Measurements from ENCODE around the gene MYL3. TPM values are rescaled to one million over a fixed set of nuclear protein-coding genes. Genes with fewer than 3 reads are reported as not detected.

MYL3 gene
- total RNA-seq, 1 donor = not detected

- Histone ChIP-seq H3K9me3 (ENCODE audit: low read depth, low read length) (no peaks in the 10 kb centered on the region), H3K4me3 (ENCODE audit: low read length) (no peak overlapping the region), H3K4me1 (ENCODE audit: insufficient read depth, low read length) (peaks cover 9% of the 10 kb centered on the region), H3K27me3 (ENCODE audit: insufficient read depth, low read length) (peaks cover 36% of the 10 kb centered on the region)
These were observed 18.5 kb upstream of the MYL3 start for GRCh38 chr3:46881596-46882376.

- peaks cover 9% of the 10 kb centered on the region for H3K4me1 ChIP-seq (ENCODE audit: insufficient read depth, low read length)
- peaks cover 36% of the 10 kb centered on the region for H3K27me3 ChIP-seq (ENCODE audit: insufficient read depth, low read length)
- H3K4me3 ChIP-seq (ENCODE audit: low read length) = no peak overlapping the region
These were observed 17.8 kb upstream of the MYL3 start for GRCh38 chr3:46880884-46881595.

GRCh38 chr3:46878781-46879436, 15.7 kb upstream of the MYL3 start:
- Histone ChIP-seq H3K27me3 (ENCODE audit: insufficient read depth, low read length) (peaks cover 29% of the 10 kb centered on the region), H3K4me1 (ENCODE audit: insufficient read depth, low read length) (peaks cover 9% of the 10 kb centered on the region), H3K4me3 (ENCODE audit: low read length) (no peak overlapping the region), H3K9me3 (ENCODE audit: low read depth, low read length) (no peaks in the 10 kb centered on the region)

More at GRCh38 chr3:46880884-46881595, 17.8 kb upstream of the MYL3 start:
- no peaks in the 10 kb centered on the region for H3K9me3 ChIP-seq (ENCODE audit: low read depth, low read length)

GRCh38 chr3:46877406-46878125, 14.3 kb upstream of the MYL3 start, which contains the start of gene PTH1R:
TSS of gene PTH1R (plus strand) at chr3:46877721. CDS start at chr3:46883560, 5,839 bp downstream.
- H3K27me3 ChIP-seq (ENCODE audit: insufficient read depth, low read length) = peaks cover 21% of the 10 kb centered on the region

GRCh38 chr3:46876313-46877300, 13.4 kb upstream of the MYL3 start:
- no peaks in the 10 kb centered on the region for H3K9me3 ChIP-seq (ENCODE audit: low read depth, low read length)
- H3K27me3 ChIP-seq (ENCODE audit: insufficient read depth, low read length) = peaks cover 17% of the 10 kb centered on the region
- H3K4me1 ChIP-seq (ENCODE audit: insufficient read depth, low read length) = peaks cover 5% of the 10 kb centered on the region
- H3K4me3 ChIP-seq (ENCODE audit: low read length) = no peak overlapping the region

More at GRCh38 chr3:46877406-46878125, 14.3 kb upstream of the MYL3 start, which contains the start of gene PTH1R:
- no peaks in the 10 kb centered on the region for H3K9me3 ChIP-seq (ENCODE audit: low read depth, low read length)
- H3K4me3 ChIP-seq (ENCODE audit: low read length) = no peak within 1 kb of the TSS
- peaks cover 8% of the 10 kb centered on the region for H3K4me1 ChIP-seq (ENCODE audit: insufficient read depth, low read length)

- Histone ChIP-seq H3K4me1 (ENCODE audit: insufficient read depth, low read length) (peaks cover 5% of the 10 kb centered on the region), H3K9me3 (ENCODE audit: low read depth, low read length) (no peaks in the 10 kb centered on the region), H3K4me3 (ENCODE audit: low read length) (no peak overlapping the region), H3K27me3 (ENCODE audit: insufficient read depth, low read length) (peaks cover 7% of the 10 kb centered on the region)
These were observed 12.3 kb upstream of the MYL3 start for GRCh38 chr3:46875560-46875959.

GRCh38 chr3:46874430-46874829, 11.2 kb upstream of the MYL3 start:
- Histone ChIP-seq H3K27me3 (ENCODE audit: insufficient read depth, low read length) (no peaks in the 10 kb centered on the region), H3K4me1 (ENCODE audit: insufficient read depth, low read length) (peaks cover 5% of the 10 kb centered on the region), H3K9me3 (ENCODE audit: low read depth, low read length) (no peaks in the 10 kb centered on the region), H3K4me3 (ENCODE audit: low read length) (no peak overlapping the region)

GRCh38 chr3:46873521-46873920, 10.3 kb upstream of the MYL3 start:
- Histone ChIP-seq H3K9me3 (ENCODE audit: low read depth, low read length) (no peaks in the 10 kb centered on the region), H3K27me3 (ENCODE audit: insufficient read depth, low read length) (no peaks in the 10 kb centered on the region), H3K4me3 (ENCODE audit: low read length) (no peak overlapping the region), H3K4me1 (ENCODE audit: insufficient read depth, low read length) (peaks cover 5% of the 10 kb centered on the region)

- no peak overlapping the region for H3K4me3 ChIP-seq (ENCODE audit: low read length)
- H3K27me3 ChIP-seq (ENCODE audit: insufficient read depth, low read length) = no peaks in the 10 kb centered on the region
- peaks cover 5% of the 10 kb centered on the region for H3K4me1 ChIP-seq (ENCODE audit: insufficient read depth, low read length)
- H3K9me3 ChIP-seq (ENCODE audit: low read depth, low read length) = no peaks in the 10 kb centered on the region
These were observed 8.0 kb upstream of the MYL3 start for GRCh38 chr3:46871222-46871621.

- no peaks in the 10 kb centered on the region for H3K27me3 ChIP-seq (ENCODE audit: insufficient read depth, low read length)
- no peaks in the 10 kb centered on the region for H3K9me3 ChIP-seq (ENCODE audit: low read depth, low read length)
- H3K4me1 ChIP-seq (ENCODE audit: insufficient read depth, low read length) = peaks cover 5% of the 10 kb centered on the region
- no peak overlapping the region for H3K4me3 ChIP-seq (ENCODE audit: low read length)
These were observed 7.4 kb upstream of the MYL3 start for GRCh38 chr3:46870651-46871050.

- H3K9me3 ChIP-seq (ENCODE audit: low read depth, low read length) = no peaks in the 10 kb centered on the region
- H3K4me3 ChIP-seq (ENCODE audit: low read length) = no peak overlapping the region
- H3K27me3 ChIP-seq (ENCODE audit: insufficient read depth, low read length) = no peaks in the 10 kb centered on the region
- H3K4me1 ChIP-seq (ENCODE audit: insufficient read depth, low read length) = peaks cover 14% of the 10 kb centered on the region
These were observed 6.2 kb upstream of the MYL3 start for GRCh38 chr3:46869440-46869839.

- H3K4me3 ChIP-seq (ENCODE audit: low read length) = no peak overlapping the region
- no peaks in the 10 kb centered on the region for H3K9me3 ChIP-seq (ENCODE audit: low read depth, low read length)
- H3K27me3 ChIP-seq (ENCODE audit: insufficient read depth, low read length) = no peaks in the 10 kb centered on the region
- H3K4me1 ChIP-seq (ENCODE audit: insufficient read depth, low read length) = peaks cover 14% of the 10 kb centered on the region
These were observed 5.7 kb upstream of the MYL3 start for GRCh38 chr3:46868948-46869347.

GRCh38 chr3:46868287-46868686, 5.0 kb upstream of the MYL3 start:
- Histone ChIP-seq H3K4me3 (ENCODE audit: low read length) (no peak overlapping the region), H3K4me1 (ENCODE audit: insufficient read depth, low read length) (peaks cover 13% of the 10 kb centered on the region), H3K27me3 (ENCODE audit: insufficient read depth, low read length) (no peaks in the 10 kb centered on the region), H3K9me3 (ENCODE audit: low read depth, low read length) (no peaks in the 10 kb centered on the region)

- H3K9me3 ChIP-seq (ENCODE audit: low read depth, low read length) = no peaks in the 10 kb centered on the region
- peaks cover 10% of the 10 kb centered on the region for H3K4me1 ChIP-seq (ENCODE audit: insufficient read depth, low read length)
- no peak overlapping the region for H3K4me3 ChIP-seq (ENCODE audit: low read length)
- H3K27me3 ChIP-seq (ENCODE audit: insufficient read depth, low read length) = no peaks in the 10 kb centered on the region
These were observed 4.3 kb upstream of the MYL3 start for GRCh38 chr3:46867550-46867898.
